Melanocyte of skin (primary cell): ENCODE results near the gene ACOT8. TPM values are rescaled to one million over a fixed set of nuclear protein-coding genes. Genes with fewer than 3 reads are reported as not detected.

Experiments
- total RNA-seq, 2 donors: library from RNA; depleted of rRNA; stranded (reverse); fragments of >200 nt; gene quantifications; 2 replicates each; pipeline ENCODE4 v1.2.3, GENCODE V29; 2012

The ACOT8 gene
- total RNA-seq: 10 to 100 TPM; 41.0 to 41.6 TPM

GRCh38 chr20:45857114-45857881 lies at the start of gene ACOT8, which contains the start of gene ZSWIM3:
ACOT8 (minus strand) TSS chr20:45857392; CDS start chr20:45857315, 77 bp downstream.
ZSWIM3 (plus strand) TSS chr20:45857614; CDS start chr20:45857826, 212 bp downstream.

DNA sequence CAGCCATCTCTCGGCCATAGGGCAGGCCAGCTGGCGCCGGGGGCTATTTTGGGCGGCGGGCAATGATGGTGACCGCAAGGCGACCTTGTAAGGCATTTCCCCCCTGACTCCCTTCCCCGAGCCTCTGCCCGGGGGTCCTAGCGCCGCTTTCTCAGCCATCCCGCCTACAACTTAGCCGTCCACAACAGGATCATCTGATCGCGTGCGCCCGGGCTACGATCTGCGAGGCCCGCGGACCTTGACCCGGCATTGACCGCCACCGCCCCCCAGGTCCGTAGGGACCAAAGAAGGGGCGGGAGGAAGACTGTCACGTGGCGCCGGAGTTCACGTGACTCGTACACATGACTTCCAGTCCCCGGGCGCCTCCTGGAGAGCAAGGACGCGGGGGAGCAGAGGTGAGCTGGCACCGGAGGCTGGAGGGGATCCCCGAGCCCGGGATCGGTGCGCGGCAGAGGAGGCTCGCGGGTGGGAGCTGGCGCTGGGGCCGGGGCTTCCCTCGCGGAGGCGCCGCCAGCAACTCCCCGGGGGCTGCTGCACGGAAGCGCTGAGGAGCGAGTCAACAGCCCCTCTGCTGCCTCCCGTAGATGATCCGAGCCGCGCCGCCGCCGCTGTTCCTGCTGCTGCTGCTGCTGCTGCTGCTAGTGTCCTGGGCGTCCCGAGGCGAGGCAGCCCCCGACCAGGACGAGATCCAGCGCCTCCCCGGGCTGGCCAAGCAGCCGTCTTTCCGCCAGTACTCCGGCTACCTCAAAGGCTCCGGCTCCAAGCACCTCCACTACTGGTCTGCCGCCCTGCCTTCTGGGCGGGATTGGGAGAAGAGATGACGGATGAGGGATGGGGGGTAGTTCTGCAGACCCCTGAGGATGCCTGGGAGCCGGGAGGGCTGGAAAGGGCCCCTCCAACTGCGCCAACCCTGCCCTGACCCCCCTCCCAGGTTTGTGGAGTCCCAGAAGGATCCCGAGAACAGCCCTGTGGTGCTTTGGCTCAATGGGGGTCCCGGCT lies 34.1 kb upstream of the ACOT8 start, which contains the start of the genes CTSA and NEURL2:
CTSA (plus strand) TSS at position 351 of the 999 bp plus-strand sequence; CDS start at position 585, 234 bp downstream.
NEURL2 (minus strand) TSS at position 224 of the 999 bp plus-strand sequence; CDS start at position 7, 217 bp downstream.

GRCh38 chr20:45887346-45887715 lies 30.1 kb upstream of the ACOT8 start, which contains the start of gene SPATA25:
SPATA25 (minus strand) TSS chr20:45887622; CDS start chr20:45887590, 32 bp downstream.

DNA sequence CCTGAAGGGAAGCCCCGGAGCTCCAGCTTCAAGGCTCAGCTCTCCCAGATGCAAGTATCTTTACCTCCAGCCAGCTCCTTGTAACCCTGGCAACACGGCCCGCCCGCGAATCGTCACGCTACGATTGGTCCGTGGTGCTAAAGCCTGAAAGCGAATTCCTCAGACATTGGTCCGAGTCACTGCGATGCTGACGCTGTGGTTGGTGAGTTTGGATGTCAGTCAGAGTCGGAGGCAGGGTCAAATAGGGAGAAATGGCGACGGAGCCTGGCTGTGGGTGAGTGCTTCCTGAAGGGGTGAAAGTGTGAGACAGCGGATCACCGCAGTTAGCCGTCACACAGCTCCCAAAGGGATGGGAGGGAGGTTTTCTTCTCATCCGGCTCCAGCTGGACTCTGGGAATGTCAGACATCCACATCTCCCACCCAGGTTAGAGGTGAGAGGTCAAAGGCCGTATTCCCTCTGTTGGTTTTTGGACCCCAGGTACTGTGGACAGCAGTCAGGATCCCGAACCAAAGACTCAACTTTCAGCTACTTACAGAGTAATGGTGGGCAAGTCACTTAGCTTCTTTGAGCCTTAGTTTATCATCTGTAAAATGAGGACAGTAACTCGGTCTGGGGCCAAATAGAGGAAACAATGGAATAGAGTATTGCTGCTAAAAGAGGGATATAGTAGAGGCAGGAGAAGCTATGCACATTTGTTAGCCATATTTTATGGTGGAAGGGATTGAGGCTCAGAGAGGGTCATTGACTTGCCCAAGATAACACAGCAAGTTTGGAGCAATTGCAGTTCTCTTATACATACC lies 24.0 kb upstream of the ACOT8 start, which contains the start of gene ZSWIM1:
ZSWIM1 (plus strand) TSS at position 240 of the 801 bp plus-strand sequence. CDS start 1,366 bp downstream, outside the sequence.

GRCh38 chr20:45833030-45833882 lies 23.9 kb downstream of the ACOT8 start, which contains the start of gene SNX21:
SNX21 (plus strand) TSS chr20:45833799; CDS start chr20:45833920, 121 bp downstream.

DNA sequence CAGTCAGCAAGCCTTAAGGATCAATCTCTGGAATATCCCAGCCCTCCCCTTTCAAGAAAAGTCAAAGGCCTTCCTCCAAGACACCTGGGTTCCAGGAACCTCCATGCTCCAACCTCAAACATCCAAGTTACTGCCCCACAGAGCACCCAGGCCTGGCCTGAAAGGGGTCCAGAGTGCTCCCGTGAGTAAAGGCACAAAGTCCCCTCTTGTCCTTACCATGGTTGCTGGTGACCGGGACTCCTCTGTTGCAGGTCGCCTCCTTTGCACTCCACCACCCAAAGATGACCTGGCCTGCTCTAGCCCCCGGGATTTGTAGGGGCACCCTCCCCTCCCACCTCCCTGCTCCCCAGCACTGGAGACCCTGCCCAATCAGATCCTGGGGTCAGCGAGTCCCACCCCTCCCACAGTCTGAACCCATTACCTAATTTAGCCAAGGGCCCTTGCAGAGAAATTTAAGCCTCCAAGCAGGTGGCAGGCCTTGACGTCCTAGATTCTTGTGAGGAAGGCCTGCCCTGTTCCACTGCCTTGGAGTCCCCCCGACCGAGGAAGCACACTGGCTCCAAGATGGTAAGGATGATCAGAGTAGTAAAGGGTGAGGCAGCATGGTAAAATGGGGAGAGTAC lies 30.1 kb downstream of the ACOT8 start, which contains the start of gene TNNC2:
TNNC2 (minus strand) TSS at position 283 of the 623 bp plus-strand sequence; CDS start at position 219, 64 bp downstream.

DNA sequence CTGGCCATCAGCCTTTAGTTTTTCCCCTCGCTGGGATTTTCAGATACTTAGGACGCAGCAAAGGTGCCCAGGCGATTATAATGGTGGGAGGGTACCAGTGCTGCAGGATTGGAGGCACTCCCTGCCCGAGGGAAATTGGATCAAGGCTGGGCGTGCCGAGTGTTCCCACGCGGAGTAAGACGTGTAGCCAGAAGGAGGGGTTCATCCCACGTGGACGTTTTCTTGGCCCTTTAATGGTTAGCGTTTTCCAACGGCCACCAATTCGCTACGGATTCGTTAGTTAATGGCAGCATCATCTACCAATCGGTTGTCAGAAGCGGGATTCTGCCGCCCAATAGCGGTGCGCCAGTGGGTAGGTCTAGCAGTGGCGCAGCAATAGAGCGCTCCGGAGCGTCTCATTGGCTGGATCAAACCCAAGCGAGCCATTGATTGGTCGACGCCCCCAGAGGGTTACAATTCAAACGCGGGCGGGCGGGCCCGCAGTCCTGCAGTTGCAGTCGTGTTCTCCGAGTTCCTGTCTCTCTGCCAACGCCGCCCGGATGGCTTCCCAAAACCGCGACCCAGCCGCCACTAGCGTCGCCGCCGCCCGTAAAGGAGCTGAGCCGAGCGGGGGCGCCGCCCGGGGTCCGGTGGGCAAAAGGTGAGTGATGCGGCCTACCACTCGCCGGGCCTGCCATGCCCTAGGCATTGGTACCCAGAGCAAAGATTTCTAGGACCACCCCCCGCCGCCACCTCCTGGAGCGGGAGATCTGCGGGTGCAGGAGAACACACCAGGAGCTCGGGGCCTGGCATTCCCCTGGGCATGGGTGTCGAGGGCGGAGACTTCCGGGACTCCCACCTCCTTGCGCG lies 44.8 kb downstream of the ACOT8 start, which contains the start of gene UBE2C:
UBE2C (plus strand) TSS at position 488 of the 849 bp plus-strand sequence; CDS start at position 540, 52 bp downstream.

Other genes with a start within 250 kb of the ACOT8 start
- not detected for gene WFDC10A, start 227.7 kb downstream of the ACOT8 start, total RNA-seq
- gene WFDC9, start 226.1 kb downstream of the ACOT8 start, total RNA-seq: not detected
- not detected for gene WFDC11, start 187.2 kb downstream of the ACOT8 start, total RNA-seq
- not detected for gene WFDC13, start 155.4 kb downstream of the ACOT8 start, total RNA-seq
- gene WFDC10B, start 152.4 kb downstream of the ACOT8 start, total RNA-seq: not detected
- not detected for gene SPINT4, start 135.0 kb downstream of the ACOT8 start, total RNA-seq
- gene WFDC3, start 65.5 kb downstream of the ACOT8 start, total RNA-seq: under 1 TPM in 1 of 2 donors, not detected in 1; 0.33 TPM
- gene DNTTIP1, start 65.4 kb downstream of the ACOT8 start, total RNA-seq: 10 to 100 TPM in 1 of 2 donors, 1 to 10 TPM in 1; 6.2 to 10.3 TPM
- 10 to 100 TPM; 42.3 to 85.6 TPM for gene UBE2C, start 44.7 kb downstream of the ACOT8 start, total RNA-seq
- gene TNNC2, start 30.1 kb downstream of the ACOT8 start, total RNA-seq: not detected
- 10 to 100 TPM; 25.6 to 34.1 TPM for gene SNX21, start 23.6 kb downstream of the ACOT8 start, total RNA-seq
- gene ZSWIM3, start 222 bp upstream of the ACOT8 start, total RNA-seq: 1 to 10 TPM; 4.7 to 4.8 TPM
- 10 to 100 TPM in 1 of 2 donors, 1 to 10 TPM in 1; 10.0 to 10.7 TPM for gene ZSWIM1, start 23.8 kb upstream of the ACOT8 start, total RNA-seq
- gene SPATA25, start 30.2 kb upstream of the ACOT8 start, total RNA-seq: under 1 TPM in 1 of 2 donors, not detected in 1; 0.69 TPM
- 1 to 10 TPM; 3.3 to 4.1 TPM for gene NEURL2, start 33.8 kb upstream of the ACOT8 start, total RNA-seq
- 10 to 100 TPM; 89.8 to 92.9 TPM for gene CTSA, start 33.9 kb upstream of the ACOT8 start, total RNA-seq
- gene PLTP, start 54.8 kb upstream of the ACOT8 start, total RNA-seq: 10 to 100 TPM; 41.3 to 52.0 TPM
- gene PCIF1, start 77.3 kb upstream of the ACOT8 start, total RNA-seq: 10 to 100 TPM; 12.7 to 13.8 TPM
- 10 to 100 TPM; 14.0 to 16.5 TPM for gene ZNF335, start 114.8 kb upstream of the ACOT8 start, total RNA-seq
- gene MMP9, start 151.5 kb upstream of the ACOT8 start, total RNA-seq: not detected
- not detected for gene SLC12A5, start 171.8 kb upstream of the ACOT8 start, total RNA-seq
- gene NCOA5, start 232.6 kb upstream of the ACOT8 start, total RNA-seq: 10 to 100 TPM; 14.1 to 17.3 TPM